Measurements from ENCODE around the gene UCMA. TPM values are rescaled to one million over a fixed set of nuclear protein-coding genes. Genes with fewer than 3 reads are reported as not detected.

Gene UCMA
- total RNA-seq, 2 experiments from 2014 or later, result not detected

- ChIA-PET POLR2A (no interaction called here), CTCF (interaction anchor here (0.7 to 1.4 kb wide), 3 partner anchors 14 to 842 kb away, joined by 3 to 5 read pairs (median 3); no protein-coding TSS in a partner anchor)
- intact Hi-C loops (cut with DNase I, micrococcal nuclease), result loop anchor here in 1 of 2 experiments (2.0 kb wide), 1 partner anchor 96 kb away; no protein-coding TSS in a partner anchor
- H3K27me3 Mint-ChIP-seq, result no peaks in the 10 kb centered on the region
- no peaks in the 10 kb centered on the region for H3K4me1 Mint-ChIP-seq
- no peaks in the 10 kb centered on the region for H3K9me3 Mint-ChIP-seq (ENCODE audit: low read depth)
- no peak for DNase-seq
- no peak overlapping the region for H3K4me3 Mint-ChIP-seq
- peaks cover 61% of the 10 kb centered on the region for H3K36me3 Mint-ChIP-seq (ENCODE audit: low read depth)
- ATAC-seq, result no peak
- no peak overlapping the region for H3K27ac Mint-ChIP-seq
These were observed 27.4 kb downstream of the UCMA start for GRCh38 chr10:13206546-13207443.

- H3K27me3 Mint-ChIP-seq, result no peaks in the 10 kb centered on the region
- H3K36me3 Mint-ChIP-seq (ENCODE audit: low read depth), result peaks cover 66% of the 10 kb centered on the region
- no peak overlapping the region for H3K27ac Mint-ChIP-seq
- intact Hi-C loops (cut with DNase I, micrococcal nuclease), result loop anchor here in 1 of 2 experiments (2.0 kb wide), 1 partner anchor 97 kb away; no protein-coding TSS in a partner anchor
- H3K4me3 Mint-ChIP-seq, result no peak overlapping the region
- ChIA-PET CTCF (interaction anchor here (0.7 to 1.4 kb wide), 3 partner anchors 13 to 843 kb away, joined by 3 to 5 read pairs (median 3); no protein-coding TSS in a partner anchor), POLR2A (no interaction called here)
- no peaks in the 10 kb centered on the region for H3K4me1 Mint-ChIP-seq
- ATAC-seq (no peak), DNase-seq (no peak)
- H3K9me3 Mint-ChIP-seq (ENCODE audit: low read depth), result no peaks in the 10 kb centered on the region
These were observed 28.1 kb downstream of the UCMA start for GRCh38 chr10:13206091-13206490.

- intact Hi-C loops (cut with DNase I, micrococcal nuclease), result no loop called here
- no peak for ATAC-seq
- POLR2A ChIA-PET, result no interaction called here
- Mint-ChIP-seq H3K27me3 (no peaks in the 10 kb centered on the region), H3K36me3 (ENCODE audit: low read depth) (peaks cover 68% of the 10 kb centered on the region), H3K4me1 (no peaks in the 10 kb centered on the region), H3K27ac (no peak overlapping the region), H3K4me3 (no peak overlapping the region), H3K9me3 (ENCODE audit: low read depth) (no peaks in the 10 kb centered on the region)
- CTCF ChIA-PET, result interaction anchor here (0.6 kb wide), 1 partner anchor 78 kb away, joined by 3 read pairs; no protein-coding TSS in a partner anchor
- no peak for DNase-seq
These were observed 33.0 kb downstream of the UCMA start for GRCh38 chr10:13201132-13201531.

- intact Hi-C loops (cut with DNase I, micrococcal nuclease), result no loop called here
- Mint-ChIP-seq H3K4me3 (no peak overlapping the region), H3K27ac (no peak overlapping the region), H3K9me3 (ENCODE audit: low read depth) (no peaks in the 10 kb centered on the region), H3K36me3 (ENCODE audit: low read depth) (peaks cover 80% of the 10 kb centered on the region), H3K27me3 (no peaks in the 10 kb centered on the region), H3K4me1 (no peaks in the 10 kb centered on the region)
- DNase-seq (no peak), ATAC-seq (no peak)
- ChIA-PET POLR2A (interaction anchor here (1.5 kb wide), 1 partner anchor 108 kb away, joined by 5 read pairs; no protein-coding TSS in a partner anchor), CTCF (interaction anchor here (0.7 kb wide), 1 partner anchor 1153 kb away, joined by 3 read pairs; no protein-coding TSS in a partner anchor)
These were observed 39.2 kb downstream of the UCMA start for GRCh38 chr10:13195016-13195415.

- H3K4me1 Mint-ChIP-seq, result no peaks in the 10 kb centered on the region
- intact Hi-C loops (cut with DNase I, micrococcal nuclease), result no loop called here
- H3K9me3 Mint-ChIP-seq (ENCODE audit: low read depth), result no peaks in the 10 kb centered on the region
- H3K36me3 Mint-ChIP-seq (ENCODE audit: low read depth), result peaks cover 78% of the 10 kb centered on the region
- ChIA-PET POLR2A (interaction anchor here (1.5 kb wide), 1 partner anchor 109 kb away, joined by 5 read pairs; no protein-coding TSS in a partner anchor), CTCF (interaction anchor here (0.7 kb wide), 2 partner anchors 13 to 25 kb away, joined by 3 read pairs; no protein-coding TSS in a partner anchor)
- no peaks in the 10 kb centered on the region for H3K27me3 Mint-ChIP-seq
- no peak overlapping the region for H3K27ac Mint-ChIP-seq
- DNase-seq, result no peak
- H3K4me3 Mint-ChIP-seq, result no peak overlapping the region
- no peak for ATAC-seq
These were observed 40.5 kb downstream of the UCMA start for GRCh38 chr10:13193637-13194036.

- intact Hi-C loops (cut with DNase I, micrococcal nuclease), result no loop called here
- Mint-ChIP-seq H3K27ac (no peak overlapping the region), H3K4me3 (no peak overlapping the region), H3K36me3 (ENCODE audit: low read depth) (peaks cover 73% of the 10 kb centered on the region), H3K9me3 (ENCODE audit: low read depth) (no peaks in the 10 kb centered on the region), H3K27me3 (no peaks in the 10 kb centered on the region), H3K4me1 (no peaks in the 10 kb centered on the region)
- ChIA-PET POLR2A (interaction anchor here (0.6 kb wide), 1 partner anchor 20 kb away, joined by 3 read pairs; no protein-coding TSS in a partner anchor), CTCF (no interaction called here)
- no peak for ATAC-seq
- no peak for DNase-seq
These were observed 42.8 kb downstream of the UCMA start for GRCh38 chr10:13191362-13191761.

GRCh38 chr10:13190816-13191215 is 43.4 kb downstream of the UCMA start:
- ChIA-PET POLR2A (no interaction called here), CTCF (no interaction called here)
- no peak for DNase-seq
- Mint-ChIP-seq H3K27me3 (no peaks in the 10 kb centered on the region), H3K9me3 (ENCODE audit: low read depth) (no peaks in the 10 kb centered on the region), H3K4me3 (no peak overlapping the region), H3K4me1 (no peaks in the 10 kb centered on the region), H3K36me3 (ENCODE audit: low read depth) (peaks cover 74% of the 10 kb centered on the region), H3K27ac (no peak overlapping the region)
- intact Hi-C loops (cut with DNase I, micrococcal nuclease), result no loop called here
- no peak for ATAC-seq

- no peaks in the 10 kb centered on the region for H3K9me3 Mint-ChIP-seq (ENCODE audit: low read depth)
- no peak overlapping the region for H3K27ac Mint-ChIP-seq
- ChIA-PET CTCF (interaction anchor here (1.1 kb wide), 1 partner anchor 28 kb away, joined by 3 read pairs; the partner anchor contains the start of gene MCM10), POLR2A (no interaction called here)
- ATAC-seq (no peak), DNase-seq (no peak)
- peaks cover 76% of the 10 kb centered on the region for H3K36me3 Mint-ChIP-seq (ENCODE audit: low read depth)
- H3K27me3 Mint-ChIP-seq, result no peaks in the 10 kb centered on the region
- H3K4me3 Mint-ChIP-seq, result no peak overlapping the region
- intact Hi-C loops (cut with DNase I, micrococcal nuclease), result no loop called here
- no peaks in the 10 kb centered on the region for H3K4me1 Mint-ChIP-seq
These were observed 44.2 kb downstream of the UCMA start for GRCh38 chr10:13189961-13190360.

- no peaks in the 10 kb centered on the region for H3K27me3 Mint-ChIP-seq
- ATAC-seq, result no peak
- no peak overlapping the region for H3K4me3 Mint-ChIP-seq
- no peaks in the 10 kb centered on the region for H3K9me3 Mint-ChIP-seq (ENCODE audit: low read depth)
- no peak for DNase-seq
- H3K36me3 Mint-ChIP-seq (ENCODE audit: low read depth), result peaks cover 77% of the 10 kb centered on the region
- CTCF ChIA-PET, result interaction anchor here (1.1 kb wide), 1 partner anchor 27 kb away, joined by 3 read pairs; the partner anchor contains the start of gene MCM10
- H3K27ac Mint-ChIP-seq, result no peak overlapping the region
- intact Hi-C loops (cut with DNase I, micrococcal nuclease), result no loop called here
- H3K4me1 Mint-ChIP-seq, result no peaks in the 10 kb centered on the region
- POLR2A ChIA-PET, result no interaction called here
These were observed 45.6 kb downstream of the UCMA start for GRCh38 chr10:13188593-13188992.

- DNase-seq (no peak), ATAC-seq (no peak)
- POLR2A ChIA-PET, result no interaction called here
- Mint-ChIP-seq H3K4me1 (no peaks in the 10 kb centered on the region), H3K27ac (no peak overlapping the region), H3K4me3 (no peak overlapping the region), H3K36me3 (ENCODE audit: low read depth) (peaks cover 76% of the 10 kb centered on the region), H3K9me3 (ENCODE audit: low read depth) (no peaks in the 10 kb centered on the region), H3K27me3 (no peaks in the 10 kb centered on the region)
- intact Hi-C loops (cut with DNase I, micrococcal nuclease), result no loop called here
- CTCF ChIA-PET, result no interaction called here
These were observed 47.0 kb downstream of the UCMA start for GRCh38 chr10:13187135-13187534.

- H3K36me3 Mint-ChIP-seq (ENCODE audit: low read depth), result peaks cover 77% of the 10 kb centered on the region
- H3K4me1 Mint-ChIP-seq, result peaks cover 5% of the 10 kb centered on the region
- DNase-seq (no peak), ATAC-seq (no peak)
- H3K9me3 Mint-ChIP-seq (ENCODE audit: low read depth), result no peaks in the 10 kb centered on the region
- POLR2A ChIA-PET, result interaction anchor here (0.9 kb wide), 1 partner anchor 8 kb away, joined by 3 read pairs; no protein-coding TSS in a partner anchor
- no peak overlapping the region for H3K4me3 Mint-ChIP-seq
- H3K27me3 Mint-ChIP-seq, result no peaks in the 10 kb centered on the region
- CTCF ChIA-PET, result interaction anchor here (0.7 to 1.1 kb wide), 2 partner anchors 187 to 547 kb away, joined by 3 read pairs; no protein-coding TSS in a partner anchor
- no peak overlapping the region for H3K27ac Mint-ChIP-seq
- intact Hi-C loops (cut with DNase I, micrococcal nuclease), result no loop called here
These were observed 49.3 kb downstream of the UCMA start for GRCh38 chr10:13184730-13185514.
